ENCODE results near the gene AGTRAP.

- TF ChIP-seq, protein P1, sequence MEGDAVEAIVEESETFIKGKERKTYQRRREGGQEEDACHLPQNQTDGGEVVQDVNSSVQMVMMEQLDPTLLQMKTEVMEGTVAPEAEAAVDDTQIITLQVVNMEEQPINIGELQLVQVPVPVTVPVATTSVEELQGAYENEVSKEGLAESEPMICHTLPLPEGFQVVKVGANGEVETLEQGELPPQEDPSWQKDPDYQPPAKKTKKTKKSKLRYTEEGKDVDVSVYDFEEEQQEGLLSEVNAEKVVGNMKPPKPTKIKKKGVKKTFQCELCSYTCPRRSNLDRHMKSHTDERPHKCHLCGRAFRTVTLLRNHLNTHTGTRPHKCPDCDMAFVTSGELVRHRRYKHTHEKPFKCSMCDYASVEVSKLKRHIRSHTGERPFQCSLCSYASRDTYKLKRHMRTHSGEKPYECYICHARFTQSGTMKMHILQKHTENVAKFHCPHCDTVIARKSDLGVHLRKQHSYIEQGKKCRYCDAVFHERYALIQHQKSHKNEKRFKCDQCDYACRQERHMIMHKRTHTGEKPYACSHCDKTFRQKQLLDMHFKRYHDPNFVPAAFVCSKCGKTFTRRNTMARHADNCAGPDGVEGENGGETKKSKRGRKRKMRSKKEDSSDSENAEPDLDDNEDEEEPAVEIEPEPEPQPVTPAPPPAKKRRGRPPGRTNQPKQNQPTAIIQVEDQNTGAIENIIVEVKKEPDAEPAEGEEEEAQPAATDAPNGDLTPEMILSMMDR (IDR thresholded peaks at IDR 0.05), result no peak
- TF ChIP-seq POLR2A (IDR thresholded peaks at IDR 0.05), result no peak
Observed at GRCh38 chr1:11799099-11799498, 63.2 kb downstream of the AGTRAP start.

Data from ovary (tissue), 3 donors.